ENCODE measurements around the gene FLCN.

FLCN gene

DNA sequence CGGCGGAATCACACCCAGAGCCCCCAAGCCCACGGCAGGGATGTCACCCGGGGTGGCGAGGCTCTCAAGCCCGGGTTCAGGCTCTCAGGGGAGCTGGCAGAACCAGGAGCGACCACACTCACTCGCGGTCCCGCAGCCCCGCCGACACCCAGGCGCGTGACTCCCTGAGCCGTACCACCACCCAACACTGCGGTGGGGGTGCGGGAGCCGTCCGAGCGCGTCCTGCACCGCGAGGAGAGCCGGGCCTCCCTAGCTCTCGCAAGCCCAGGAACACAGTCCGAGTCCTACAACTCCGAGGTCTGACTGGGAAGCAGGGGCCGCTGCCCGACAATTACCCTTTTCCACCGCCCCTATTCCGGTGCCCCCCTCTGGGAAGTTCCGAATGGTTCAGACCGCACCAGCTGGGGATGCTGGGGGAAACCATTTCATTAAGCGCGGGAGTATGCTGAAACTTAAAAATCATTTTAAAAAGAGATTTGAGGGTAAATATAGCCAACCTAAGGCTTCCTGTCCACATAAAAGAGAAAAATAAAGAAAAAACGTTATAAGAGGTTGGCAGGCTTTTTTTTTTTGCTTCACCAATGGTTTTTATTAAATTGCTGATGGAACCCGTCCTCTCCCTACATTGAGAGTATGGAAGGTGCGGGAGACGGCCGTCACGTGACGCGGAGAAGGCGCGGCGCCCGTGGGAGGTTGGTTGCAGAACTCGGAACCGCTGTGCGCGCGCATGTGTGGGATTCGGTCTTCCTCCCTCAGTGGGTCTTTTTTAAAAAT lies at the start of gene FLCN:
TSS of gene FLCN (minus strand) at position 143 of the 774 bp plus-strand sequence. CDS start 9,031 bp downstream, outside the sequence.
- TF ChIP-seq TCF12 (IDR thresholded peaks at IDR 0.05; ENCODE audit: low read depth) (peak; percentile 19), TEAD4 (IDR thresholded peaks at IDR 0.05) (no peak), RAD21 (IDR thresholded peaks at IDR 0.05; ENCODE audit: low read depth) (no peak), EP300 (IDR thresholded peaks at IDR 0.05; ENCODE audit: borderline replicate concordance) (peak; percentile 74; the same call in 1 of the 2 replicates), CEBPB (IDR thresholded peaks at IDR 0.05) (no peak), NFIC (IDR thresholded peaks at IDR 0.05) (0 out of 2 replicates have a peak, but pooled peaks have one; percentile 5), ZBTB7A (IDR thresholded peaks at IDR 0.05; ENCODE audit: low read depth) (no peak), EGR1 (IDR thresholded peaks at IDR 0.05) (peak; percentile 55; the same call in 1 of the 2 replicates), CREB1 (IDR thresholded peaks at IDR 0.05; ENCODE audit: low read depth) (no peak), YY1 (IDR thresholded peaks at IDR 0.05; ENCODE audit: low read depth) (no peak), FOXM1 (IDR thresholded peaks at IDR 0.05; ENCODE audit: borderline replicate concordance, low read depth) (peak; percentile 77; the same call in 1 of the 2 replicates), TAF1 (IDR thresholded peaks at IDR 0.05; ENCODE audit: low read depth) (peak; percentile 93)
- TF ChIP-seq, protein P1, sequence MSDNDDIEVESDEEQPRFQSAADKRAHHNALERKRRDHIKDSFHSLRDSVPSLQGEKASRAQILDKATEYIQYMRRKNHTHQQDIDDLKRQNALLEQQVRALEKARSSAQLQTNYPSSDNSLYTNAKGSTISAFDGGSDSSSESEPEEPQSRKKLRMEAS (IDR thresholded peaks at IDR 0.05): peak; percentile 76
- TF ChIP-seq, protein P2, sequence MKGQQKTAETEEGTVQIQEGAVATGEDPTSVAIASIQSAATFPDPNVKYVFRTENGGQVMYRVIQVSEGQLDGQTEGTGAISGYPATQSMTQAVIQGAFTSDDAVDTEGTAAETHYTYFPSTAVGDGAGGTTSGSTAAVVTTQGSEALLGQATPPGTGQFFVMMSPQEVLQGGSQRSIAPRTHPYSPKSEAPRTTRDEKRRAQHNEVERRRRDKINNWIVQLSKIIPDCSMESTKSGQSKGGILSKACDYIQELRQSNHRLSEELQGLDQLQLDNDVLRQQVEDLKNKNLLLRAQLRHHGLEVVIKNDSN (IDR thresholded peaks at IDR 0.05): peak; percentile 98
- TF ChIP-seq, protein P3, sequence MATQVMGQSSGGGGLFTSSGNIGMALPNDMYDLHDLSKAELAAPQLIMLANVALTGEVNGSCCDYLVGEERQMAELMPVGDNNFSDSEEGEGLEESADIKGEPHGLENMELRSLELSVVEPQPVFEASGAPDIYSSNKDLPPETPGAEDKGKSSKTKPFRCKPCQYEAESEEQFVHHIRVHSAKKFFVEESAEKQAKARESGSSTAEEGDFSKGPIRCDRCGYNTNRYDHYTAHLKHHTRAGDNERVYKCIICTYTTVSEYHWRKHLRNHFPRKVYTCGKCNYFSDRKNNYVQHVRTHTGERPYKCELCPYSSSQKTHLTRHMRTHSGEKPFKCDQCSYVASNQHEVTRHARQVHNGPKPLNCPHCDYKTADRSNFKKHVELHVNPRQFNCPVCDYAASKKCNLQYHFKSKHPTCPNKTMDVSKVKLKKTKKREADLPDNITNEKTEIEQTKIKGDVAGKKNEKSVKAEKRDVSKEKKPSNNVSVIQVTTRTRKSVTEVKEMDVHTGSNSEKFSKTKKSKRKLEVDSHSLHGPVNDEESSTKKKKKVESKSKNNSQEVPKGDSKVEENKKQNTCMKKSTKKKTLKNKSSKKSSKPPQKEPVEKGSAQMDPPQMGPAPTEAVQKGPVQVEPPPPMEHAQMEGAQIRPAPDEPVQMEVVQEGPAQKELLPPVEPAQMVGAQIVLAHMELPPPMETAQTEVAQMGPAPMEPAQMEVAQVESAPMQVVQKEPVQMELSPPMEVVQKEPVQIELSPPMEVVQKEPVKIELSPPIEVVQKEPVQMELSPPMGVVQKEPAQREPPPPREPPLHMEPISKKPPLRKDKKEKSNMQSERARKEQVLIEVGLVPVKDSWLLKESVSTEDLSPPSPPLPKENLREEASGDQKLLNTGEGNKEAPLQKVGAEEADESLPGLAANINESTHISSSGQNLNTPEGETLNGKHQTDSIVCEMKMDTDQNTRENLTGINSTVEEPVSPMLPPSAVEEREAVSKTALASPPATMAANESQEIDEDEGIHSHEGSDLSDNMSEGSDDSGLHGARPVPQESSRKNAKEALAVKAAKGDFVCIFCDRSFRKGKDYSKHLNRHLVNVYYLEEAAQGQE (IDR thresholded peaks at IDR 0.05; ENCODE audit: low read depth): no peak

DNA sequence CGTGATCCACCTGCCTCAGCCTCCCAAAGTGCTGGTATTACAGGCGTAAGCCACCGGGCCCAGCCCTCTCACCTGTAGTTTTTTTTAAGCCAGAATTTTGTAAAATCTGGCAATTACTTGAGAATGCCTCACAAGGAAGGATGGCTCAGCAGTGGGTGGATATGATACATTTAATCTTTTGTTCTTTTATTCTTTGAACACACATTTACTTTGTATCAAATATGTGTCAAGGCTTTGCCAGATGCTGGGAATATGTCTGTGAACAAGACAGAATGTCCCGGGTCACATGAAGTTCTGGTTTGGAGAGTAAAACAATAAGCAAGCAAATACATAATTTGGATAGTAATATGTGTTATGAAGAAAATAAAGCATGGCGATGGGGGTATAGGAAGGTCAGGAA lies 49.0 kb upstream of the FLCN start:
- TF ChIP-seq CREB1 (IDR thresholded peaks at IDR 0.05; ENCODE audit: low read depth): no peak
- TF ChIP-seq RAD21 (IDR thresholded peaks at IDR 0.05; ENCODE audit: low read depth): no peak
- no peak for TF ChIP-seq NFIC (IDR thresholded peaks at IDR 0.05)
- no peak for TF ChIP-seq YY1 (IDR thresholded peaks at IDR 0.05; ENCODE audit: low read depth)

- TF ChIP-seq, protein P1 (IDR thresholded peaks at IDR 0.05): peak; percentile 95
- no peak for TF ChIP-seq RAD21 (IDR thresholded peaks at IDR 0.05; ENCODE audit: low read depth)
- TF ChIP-seq, protein P2 (IDR thresholded peaks at IDR 0.05): no peak
- TF ChIP-seq YY1 (IDR thresholded peaks at IDR 0.05; ENCODE audit: low read depth): peak; percentile 92
- no peak for TF ChIP-seq NFIC (IDR thresholded peaks at IDR 0.05)
- TF ChIP-seq ZBTB7A (IDR thresholded peaks at IDR 0.05; ENCODE audit: low read depth): 0 out of 2 replicates have a peak, but pooled peaks have one; percentile 38
- peak; percentile 71; the same call in 1 of the 2 replicates for TF ChIP-seq CREB1 (IDR thresholded peaks at IDR 0.05; ENCODE audit: low read depth)
- 0 out of 2 replicates have a peak, but pooled peaks have one; percentile 13 for TF ChIP-seq EP300 (IDR thresholded peaks at IDR 0.05; ENCODE audit: borderline replicate concordance)
- peak; percentile 29; the same call in 1 of the 2 replicates for TF ChIP-seq CEBPB (IDR thresholded peaks at IDR 0.05)
- TF ChIP-seq EGR1 (IDR thresholded peaks at IDR 0.05): no peak
- TF ChIP-seq TAF1 (IDR thresholded peaks at IDR 0.05; ENCODE audit: low read depth): peak; percentile 90
- no peak for TF ChIP-seq FOXM1 (IDR thresholded peaks at IDR 0.05; ENCODE audit: borderline replicate concordance, low read depth)
- peak; percentile 20; the same call in 1 of the 2 replicates for TF ChIP-seq TCF12 (IDR thresholded peaks at IDR 0.05; ENCODE audit: low read depth)
- 0 out of 2 replicates have a peak, but pooled peaks have one; percentile 51 for TF ChIP-seq TEAD4 (IDR thresholded peaks at IDR 0.05)
- TF ChIP-seq, protein P3 (IDR thresholded peaks at IDR 0.05; ENCODE audit: low read depth): no peak
These were observed 43.9 kb upstream of the FLCN start, which contains the start of gene COPS3 for GRCh38 chr17:17280613-17281549. Gene COPS3 (minus strand): TSS chr17:17281246. CDS start chr17:17281186, 60 bp downstream.

DNA sequence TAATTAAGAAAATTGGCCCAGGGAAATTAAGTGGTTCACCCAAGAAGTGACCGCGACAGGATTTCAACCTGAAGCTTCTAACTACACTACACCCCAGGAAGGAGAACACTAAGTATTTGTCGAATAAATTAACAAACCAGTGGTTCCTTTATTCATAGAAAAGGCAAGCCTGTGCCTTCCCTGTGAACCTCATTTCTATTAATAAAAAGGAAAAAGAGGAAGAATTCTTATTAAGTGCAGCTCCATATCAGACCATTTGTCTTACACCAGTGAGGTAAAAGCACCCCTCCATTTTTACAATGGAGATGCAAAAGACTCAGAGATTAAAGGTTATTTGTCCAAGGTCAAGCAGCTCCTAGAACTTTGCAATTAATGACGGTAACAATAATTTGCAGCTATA lies 42.3 kb upstream of the FLCN start:
- TF ChIP-seq TCF12 (IDR thresholded peaks at IDR 0.05; ENCODE audit: low read depth) (no peak), TEAD4 (IDR thresholded peaks at IDR 0.05) (no peak), CREB1 (IDR thresholded peaks at IDR 0.05; ENCODE audit: low read depth) (no peak)
- TF ChIP-seq, protein P3 (IDR thresholded peaks at IDR 0.05; ENCODE audit: low read depth): no peak
- TF ChIP-seq, protein P2 (IDR thresholded peaks at IDR 0.05): no peak
